NCI-H446 treated with DMSO at 0.1 percent for 48 hours (cell line): Measurements from ENCODE around the gene RNASE8.
A peak's percentile ranks its signal among the peaks of the same experiment; 100 is the strongest.

Source experiments
- DNase-seq: peaks from one replicate; lab custom pipeline; 2025; lab: John Stamatoyannopoulos, UW

Gene RNASE8

DNA sequence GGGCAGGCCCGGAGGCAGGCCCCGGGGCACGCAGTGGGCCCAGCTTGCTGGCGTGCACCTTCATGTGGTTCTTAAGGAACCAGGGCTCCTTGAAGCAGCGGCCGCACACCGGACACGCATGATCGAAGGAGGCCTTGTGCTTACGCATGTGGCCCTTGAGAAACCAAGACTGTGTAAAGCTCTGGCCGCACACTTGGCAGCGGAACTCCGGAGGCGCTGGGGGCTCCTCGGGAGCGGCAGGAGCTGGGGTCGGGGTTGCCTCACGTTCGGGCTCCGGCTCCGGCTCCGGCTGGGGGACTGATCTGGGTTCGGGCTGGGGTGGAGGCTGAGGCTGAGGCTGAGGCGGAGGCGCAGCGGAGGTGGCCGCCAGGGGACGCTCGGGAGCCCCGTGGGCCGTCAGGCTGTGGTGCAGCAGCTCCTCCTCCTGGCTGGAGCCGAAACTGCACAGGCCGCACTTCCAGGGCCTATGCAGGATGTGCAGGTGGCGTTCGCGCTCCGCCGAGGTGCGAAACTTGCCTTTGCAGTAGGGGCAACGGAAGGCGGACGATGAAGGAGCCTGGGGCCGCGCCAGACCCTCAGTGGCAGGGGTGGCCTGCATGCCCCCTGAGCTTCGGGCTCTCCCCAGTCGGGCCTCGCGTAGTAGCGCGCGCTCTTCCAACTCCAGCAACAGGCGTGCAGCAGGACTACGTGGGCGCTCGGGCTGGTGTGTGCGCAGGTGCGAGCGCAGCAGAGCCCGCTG lies 34.8 kb downstream of the RNASE8 start:
- no peak for DNase-seq

DNA sequence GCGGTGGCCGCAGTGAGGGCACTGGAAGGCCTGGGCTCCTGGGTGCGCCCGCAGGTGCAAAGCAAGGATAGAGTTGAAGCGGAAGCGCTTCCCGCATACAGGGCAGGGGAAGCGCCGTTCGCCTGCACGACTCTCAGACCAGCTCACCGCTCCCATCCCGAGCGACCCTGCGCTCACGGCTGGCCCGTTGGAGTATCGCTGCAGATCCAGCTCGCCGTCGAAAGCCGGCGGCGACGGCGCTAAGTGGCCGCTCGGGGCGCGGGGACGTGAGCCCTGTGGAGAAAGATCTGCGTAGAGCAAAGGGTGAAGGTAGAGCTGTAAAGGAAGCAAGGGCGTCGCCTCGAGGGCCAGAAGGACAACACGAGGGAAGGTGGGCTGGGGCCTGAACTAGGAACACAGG lies 35.4 kb downstream of the RNASE8 start:
- DNase-seq = no peak

DNA sequence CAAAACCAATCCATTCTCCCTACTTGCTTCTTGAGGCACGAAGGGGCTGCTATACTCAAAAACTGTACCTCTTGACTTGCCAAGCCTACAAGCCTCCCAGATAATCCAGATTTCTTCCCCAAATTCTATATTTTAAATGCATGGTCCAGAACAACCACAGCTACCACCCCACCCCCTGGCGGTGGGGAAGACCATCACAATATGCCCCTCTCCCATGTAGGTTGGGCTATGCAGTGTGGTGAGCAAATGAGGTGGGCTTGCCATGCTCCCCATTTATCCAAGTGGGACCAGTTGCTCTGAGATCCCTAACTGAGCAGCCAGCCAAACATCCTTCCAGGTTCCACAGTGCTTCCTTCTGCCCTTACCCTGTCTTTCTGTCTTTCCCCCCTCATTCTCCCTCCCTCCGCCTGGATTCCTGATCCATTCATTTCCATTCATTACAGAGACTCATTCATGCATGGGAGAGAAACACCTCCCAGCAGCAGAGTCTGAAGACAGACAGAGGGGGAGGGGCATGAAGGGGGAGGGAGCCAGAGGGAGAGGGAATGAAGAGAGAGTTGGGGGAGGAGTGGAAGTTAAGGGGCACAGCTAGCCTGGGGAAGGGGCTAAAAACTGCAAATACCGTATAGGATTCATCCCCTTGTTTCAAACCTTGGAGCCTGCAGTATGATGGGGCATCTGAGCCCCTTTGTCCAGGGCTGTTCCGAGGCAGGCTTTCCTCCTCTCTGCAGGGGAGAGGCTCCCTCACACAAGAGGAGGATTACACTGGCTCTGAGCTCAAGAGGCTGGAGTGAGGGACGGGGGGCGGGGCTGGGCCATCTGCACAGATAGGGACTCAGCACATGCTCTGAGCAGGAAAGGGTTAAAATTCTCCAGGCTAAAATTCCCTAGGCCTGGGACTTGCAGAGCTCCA lies 36.4 kb downstream of the RNASE8 start:
- peak; percentile 49 for DNase-seq

DNA sequence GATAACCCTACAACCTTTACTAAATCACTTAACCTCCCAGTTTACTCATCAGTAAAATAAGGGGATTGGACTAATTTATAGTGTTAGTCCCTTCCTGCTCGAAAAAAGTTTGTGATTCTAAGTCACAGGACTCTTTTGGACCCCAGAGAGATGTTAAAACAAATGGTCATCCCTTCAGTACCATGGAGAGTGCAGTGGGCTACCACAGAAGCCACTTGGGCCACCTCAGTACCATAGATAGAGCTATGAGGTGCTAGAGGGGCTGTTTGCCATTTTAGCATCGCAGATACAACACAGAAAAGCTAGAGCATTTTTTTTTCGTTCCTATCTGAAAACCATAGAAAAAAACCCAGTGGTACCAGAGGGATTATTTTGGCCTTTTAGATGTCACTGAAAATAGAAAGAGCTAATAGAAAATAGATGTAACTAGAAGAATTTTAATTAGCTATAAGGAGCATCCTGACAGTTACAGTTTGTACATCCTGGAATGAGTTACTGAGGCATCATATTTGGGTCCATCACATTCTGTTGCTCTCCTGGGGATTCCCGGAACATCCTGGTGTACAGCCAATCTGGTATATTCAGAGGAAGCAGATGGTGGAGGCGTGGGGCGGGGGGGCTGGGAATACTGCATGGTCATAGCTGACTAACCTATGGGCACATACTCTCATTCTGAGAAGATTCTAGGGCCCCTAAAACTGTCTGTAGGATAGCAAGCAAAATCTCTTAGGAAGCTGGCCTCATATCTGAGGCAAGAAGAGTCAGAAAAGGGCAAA lies 38.0 kb downstream of the RNASE8 start:
- peak; percentile 84 for DNase-seq

DNA sequence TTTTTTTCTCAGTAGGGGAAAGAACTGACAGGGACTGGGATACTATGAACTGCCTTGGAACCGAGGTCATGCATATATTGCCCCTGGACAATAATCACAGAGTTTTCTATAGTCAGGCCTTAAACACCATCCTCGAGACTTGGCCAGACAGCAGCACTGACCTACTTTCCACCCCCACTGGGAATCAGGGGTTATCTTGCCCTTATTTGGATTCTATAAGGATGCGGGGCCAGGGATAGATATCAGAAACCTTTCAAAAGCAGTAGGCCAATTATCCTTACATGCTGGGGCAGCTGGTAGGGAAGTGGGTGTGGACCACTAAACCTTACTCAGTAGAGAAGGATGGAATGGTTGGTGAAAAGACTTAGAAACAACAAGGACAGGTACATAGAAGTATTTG lies 38.8 kb downstream of the RNASE8 start:
- DNase-seq = no peak

DNA sequence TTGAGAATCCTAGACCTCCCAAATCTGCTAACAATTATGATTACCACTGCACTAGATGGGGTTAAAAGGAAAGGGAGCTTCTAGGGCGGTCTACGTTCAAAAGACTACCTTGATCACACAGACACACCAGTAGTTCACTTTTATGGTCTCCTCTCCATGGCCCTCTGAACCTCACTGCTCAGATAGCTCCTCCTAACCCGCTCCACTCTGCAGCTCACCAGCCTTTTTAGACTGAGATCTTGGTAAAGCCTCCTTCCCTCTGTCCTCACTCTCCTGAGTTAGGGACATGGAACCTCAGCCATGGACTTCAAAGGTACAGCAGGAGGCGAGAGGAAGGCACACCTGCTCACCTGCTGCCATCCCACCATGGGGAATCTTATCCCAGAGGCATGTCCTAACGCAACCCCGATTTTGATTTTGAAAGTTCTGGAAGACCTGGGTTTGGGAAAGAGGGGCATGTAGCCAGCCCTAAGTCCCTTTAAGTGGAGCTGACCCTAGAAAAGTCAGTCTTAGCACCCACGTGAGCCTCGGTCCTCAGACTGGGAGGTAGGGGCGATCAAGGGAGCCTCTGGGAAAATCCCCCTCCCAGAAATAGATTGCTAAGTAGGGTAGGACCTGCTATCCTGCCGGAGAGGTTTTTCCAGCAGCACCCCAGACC lies 39.5 kb downstream of the RNASE8 start:
- DNase-seq = no peak

DNA sequence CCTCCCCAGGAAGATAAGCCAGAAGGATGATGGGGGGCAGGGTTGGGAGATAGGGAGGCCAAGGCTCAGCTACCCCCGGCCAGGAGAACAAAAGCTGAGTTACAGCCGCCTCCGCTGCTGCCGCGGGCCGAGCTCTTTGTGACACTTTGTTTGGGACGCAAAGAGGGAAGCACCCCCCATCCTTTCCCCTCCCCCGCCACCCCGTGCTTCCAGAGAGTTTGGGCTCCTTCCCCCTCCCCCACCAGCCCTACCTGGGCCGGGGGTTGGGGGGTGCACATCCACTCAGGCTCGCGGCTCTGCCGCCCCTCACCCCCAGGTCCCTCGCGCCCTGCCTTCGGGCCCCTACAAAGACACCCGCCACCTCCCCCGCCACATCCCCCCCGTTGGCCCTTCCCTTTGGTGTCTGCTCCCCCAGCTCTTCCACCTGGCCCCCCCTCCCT lies 40.0 kb downstream of the RNASE8 start:
- DNase-seq = no peak

DNA sequence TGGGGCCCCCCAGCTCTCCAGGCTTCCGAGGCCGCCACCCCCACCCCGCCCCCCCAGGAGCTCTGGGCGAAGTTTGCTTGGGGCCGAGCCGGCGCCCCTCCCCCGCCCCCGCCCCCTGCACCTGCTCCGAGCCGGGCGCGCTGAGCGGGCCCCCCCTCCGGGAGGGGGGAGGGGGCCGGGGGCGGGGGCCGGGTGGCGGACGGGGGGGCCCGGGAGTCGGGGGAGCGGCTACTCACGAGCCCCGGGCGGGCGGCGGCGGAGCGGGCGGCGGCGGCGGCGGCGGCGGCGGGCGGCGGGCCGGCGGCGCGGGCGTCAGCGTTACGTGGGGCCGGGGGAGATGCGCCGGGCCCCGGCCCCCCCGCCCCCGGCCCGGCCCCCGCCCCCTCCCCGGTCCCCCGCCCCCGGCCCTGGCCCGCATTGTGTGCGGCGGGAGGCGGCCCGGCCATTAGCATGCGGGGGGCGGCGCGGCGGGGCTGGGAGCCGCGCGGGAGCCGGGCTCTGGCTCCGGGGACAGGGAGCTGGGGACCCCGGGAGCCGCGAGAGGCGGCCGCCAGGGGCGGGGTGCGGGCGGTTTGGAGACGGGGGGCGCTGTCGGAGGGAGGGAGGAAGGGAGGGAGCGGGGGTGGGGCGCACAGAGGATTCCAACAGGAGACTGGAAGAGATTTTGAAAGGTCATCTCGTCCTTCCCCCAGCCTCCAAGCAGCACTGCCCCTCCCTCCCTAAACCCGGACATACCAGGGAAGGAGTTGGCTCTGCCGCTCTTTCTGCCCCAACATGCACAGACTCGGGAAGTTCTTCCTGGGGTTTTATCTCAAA lies 40.7 kb downstream of the RNASE8 start, which contains the start of gene ZNF219:
Gene ZNF219, minus strand, starts transcription at position 580 of the 816 bp plus-strand sequence. CDS start 5,064 bp downstream, outside the sequence.
- peak; percentile 45 for DNase-seq

DNA sequence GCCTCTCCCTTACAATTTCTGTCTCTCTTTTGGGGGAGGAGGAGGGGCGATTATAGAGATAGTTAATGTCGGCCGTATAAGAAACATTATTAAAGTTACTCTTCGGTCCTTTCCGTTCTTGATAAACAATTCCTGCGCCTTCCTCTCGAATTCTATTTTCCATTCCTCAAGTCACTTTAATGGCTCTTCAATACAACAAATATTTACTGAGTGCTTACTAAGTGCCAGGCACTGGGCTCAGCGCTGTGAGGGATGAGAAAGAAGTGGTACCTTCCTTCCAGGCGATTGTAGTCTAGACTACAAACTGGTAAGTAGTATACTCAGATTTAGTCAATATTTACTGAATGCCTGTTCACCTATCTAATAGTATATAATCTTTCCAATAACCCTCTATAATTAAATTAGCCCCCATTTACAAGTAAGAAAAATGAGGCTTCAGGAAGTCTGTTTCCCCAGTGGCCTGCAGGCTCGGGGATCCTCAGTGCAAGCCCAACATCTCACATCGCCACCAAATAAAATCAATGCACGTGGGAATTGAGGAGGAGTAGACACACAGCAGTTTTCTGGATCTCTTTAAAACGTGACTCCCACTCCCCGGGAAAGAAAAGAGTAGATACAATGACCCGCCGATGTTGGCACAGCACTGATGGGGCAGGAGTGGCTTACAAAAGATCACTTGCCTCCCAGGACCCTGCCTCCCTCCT lies 41.4 kb downstream of the RNASE8 start:
- no peak for DNase-seq

DNA sequence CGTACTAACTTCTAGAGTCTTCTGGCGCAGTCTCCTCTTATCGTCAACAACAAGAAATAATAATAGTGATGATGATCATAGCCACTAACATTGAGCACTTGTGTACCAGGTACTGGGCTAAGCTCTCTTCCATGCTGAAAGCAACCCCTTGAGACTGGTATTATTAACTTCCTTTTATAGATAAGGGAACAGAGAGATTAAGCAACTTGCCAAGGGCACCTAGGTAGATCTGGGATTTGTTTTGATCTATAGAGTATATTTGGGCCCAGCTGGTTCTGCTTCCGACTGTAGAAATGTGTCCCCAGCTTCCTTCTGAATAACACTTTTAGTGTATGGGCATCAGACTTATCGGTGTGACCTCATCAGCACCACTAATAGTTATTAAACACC lies 42.0 kb downstream of the RNASE8 start:
- no peak for DNase-seq

DNA sequence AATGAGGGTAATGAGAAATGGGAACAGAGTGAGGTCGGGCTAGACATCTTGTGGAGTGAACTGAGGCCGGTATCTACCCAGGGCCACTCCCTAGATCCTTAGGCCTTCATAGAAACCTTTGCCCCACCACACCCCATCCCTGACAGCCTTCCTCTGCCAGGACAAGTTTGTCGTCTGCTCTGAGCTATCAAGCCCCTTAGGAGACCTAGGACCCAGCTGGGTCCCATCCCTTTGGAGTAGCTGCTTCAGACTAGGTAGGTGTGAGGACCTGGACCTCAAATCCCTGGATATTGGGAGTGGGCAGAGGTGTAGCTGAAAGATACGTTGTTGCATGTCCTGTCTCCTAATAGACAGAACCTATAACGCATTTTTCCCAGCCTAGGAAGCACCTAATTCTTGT lies 43.3 kb downstream of the RNASE8 start, which contains the start of gene TMEM253:
Gene TMEM253, plus strand, starts transcription at position 136 of the 400 bp plus-strand sequence. CDS start 278 bp downstream, outside the sequence.
- no peak for DNase-seq

DNA sequence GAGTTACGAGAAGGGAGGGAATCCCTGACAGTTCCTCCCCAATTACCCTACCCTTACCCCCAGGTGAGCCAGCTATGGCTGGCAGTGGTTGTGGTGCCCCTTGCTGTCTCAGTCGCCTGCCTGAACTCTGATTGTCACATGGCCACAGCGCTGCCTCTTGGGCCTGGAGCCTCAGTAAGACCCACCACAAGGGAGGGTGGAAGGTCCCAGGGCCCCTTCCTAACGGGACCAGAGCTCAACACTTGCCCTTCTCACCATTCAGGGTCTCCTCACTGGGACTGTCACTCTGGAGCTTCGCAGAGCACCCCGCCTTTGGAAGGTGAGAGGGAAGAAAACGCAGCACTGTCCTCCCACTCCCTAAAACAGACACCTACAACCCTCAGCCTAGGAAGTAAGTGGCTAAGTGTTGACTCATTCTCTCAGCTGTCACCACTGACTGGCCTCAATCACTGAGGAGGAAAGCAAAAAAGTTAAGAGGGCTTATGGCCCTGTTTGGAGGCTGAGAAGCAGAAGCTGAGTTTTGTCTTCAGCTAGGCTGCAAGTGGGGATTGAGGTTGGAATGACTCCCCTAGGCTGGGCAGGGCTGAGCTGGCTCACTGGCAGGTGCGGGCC lies 44.3 kb downstream of the RNASE8 start:
- DNase-seq = no peak

DNA sequence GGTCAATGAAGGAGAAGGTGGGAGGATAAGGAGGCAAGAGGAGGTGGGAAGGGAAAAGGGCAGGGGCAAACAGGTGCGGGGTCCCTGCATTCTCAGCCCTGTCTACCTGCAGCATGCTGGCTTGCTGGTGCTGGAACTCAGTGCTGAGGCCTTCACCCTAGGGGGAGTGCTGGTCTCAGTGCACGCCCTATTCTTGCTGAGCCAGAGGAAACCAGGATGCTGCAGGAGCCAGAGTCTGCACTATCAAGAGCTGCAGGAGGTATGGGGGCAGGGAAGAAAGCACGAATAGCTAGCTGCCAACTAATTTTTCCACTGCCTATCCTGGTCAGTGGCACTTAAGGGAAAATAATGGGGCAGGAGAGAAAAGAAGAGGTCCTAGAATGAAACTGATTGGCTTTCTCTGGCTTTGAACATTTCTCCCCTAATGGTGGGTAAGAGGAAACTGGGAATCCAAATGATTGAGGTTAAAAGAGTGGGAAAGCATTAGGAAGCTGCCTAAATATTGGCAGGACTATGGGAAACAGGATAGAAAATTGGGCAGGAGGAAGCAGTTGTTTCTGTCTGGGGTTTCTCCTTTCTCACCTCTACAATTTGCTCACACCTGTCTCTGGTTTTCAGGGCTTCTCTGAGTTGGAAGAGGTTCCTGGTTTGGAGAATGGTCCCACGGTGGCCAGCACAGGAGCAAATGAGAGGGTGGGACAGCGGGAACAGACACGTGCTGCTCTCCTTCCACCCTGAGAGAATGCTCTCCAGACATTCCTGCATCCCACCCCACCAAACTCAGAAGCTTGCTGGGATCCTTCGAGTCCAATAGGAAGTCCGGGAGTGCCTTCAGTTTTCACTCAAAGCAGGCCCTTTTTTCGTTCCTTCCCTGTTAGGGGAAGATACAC lies 45.1 kb downstream of the RNASE8 start:
- no peak for DNase-seq

DNA sequence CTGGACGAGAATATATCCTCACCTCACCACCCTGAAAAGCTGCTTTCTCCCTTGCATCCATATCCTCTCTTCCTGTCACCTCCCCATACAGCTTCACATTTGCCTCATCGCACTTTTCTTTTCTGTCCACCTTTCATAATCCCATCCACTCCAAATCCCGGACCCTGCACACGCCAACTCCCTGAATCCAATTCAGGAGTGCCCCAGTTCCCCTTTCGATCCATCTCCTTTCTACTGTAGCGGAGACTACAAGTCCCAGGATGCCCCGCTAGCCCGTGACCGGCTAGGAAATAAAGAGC lies 45.7 kb downstream of the RNASE8 start:
- no peak for DNase-seq

DNA sequence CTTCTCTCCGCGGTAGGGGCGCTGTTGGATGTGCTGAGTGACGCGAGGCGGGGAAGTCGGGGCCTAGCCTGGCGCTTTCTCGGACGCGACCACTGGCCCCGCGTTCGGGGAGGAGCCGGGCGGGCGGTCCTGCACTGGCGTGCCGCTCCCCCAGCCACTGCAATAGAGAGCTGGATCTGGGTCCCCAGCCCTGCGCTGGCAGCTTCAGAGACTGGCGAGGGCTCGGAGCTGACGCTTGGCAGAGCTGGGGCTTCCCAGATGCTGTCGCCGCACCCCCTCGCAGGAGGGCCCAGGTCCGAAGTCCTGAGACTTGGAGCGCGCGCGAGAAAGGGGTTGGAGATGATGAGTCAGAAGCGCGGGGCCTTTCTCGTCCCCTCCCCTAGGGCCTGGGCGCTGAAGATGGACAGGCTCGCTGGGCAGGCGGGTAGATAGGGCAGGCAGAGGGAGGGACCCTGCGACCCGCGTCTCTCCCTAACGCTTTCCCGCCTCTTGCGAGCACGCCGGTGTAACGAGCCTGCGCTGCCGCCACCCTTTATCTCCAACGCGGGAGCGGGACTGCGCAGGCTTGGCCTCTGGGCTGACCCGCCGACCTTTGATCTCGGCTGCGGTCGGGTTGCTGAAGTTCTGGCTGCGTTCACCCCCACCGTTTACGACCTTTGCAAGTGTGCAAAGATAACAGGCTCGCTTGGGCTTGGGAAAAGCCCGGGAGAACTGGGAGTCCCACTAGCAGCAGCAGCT lies 46.3 kb downstream of the RNASE8 start:
- peak; percentile 95 for DNase-seq

DNA sequence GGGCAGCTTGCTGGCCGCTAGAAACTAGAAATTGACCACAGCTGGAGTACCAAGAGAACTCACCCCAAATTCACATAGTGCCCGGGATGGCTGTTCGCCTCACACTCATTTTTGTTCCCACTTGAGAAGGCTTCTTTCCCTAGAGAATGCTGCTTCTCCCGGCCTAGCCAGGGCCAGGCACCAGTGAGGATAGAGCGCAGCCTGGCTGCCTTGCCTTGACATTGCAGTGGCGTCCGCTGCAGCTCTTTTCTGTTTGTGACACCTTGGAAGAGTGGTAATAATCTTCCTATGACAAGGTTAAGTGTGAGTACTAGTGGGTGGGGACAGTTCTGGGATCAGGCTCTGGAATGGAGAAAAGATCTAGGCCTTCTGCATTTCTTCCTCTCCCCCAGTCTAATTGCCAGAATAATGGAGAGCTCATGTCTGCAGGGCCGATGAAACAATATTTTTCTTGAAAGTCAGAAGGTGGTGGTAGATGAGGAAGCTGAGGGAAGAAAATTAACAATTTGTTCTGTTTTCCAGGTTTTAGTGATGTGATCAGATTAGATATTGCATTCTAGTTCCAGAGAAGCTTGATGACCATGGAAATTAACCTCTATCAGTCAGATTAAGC lies 46.9 kb downstream of the RNASE8 start:
- DNase-seq = peak; percentile 83

DNA sequence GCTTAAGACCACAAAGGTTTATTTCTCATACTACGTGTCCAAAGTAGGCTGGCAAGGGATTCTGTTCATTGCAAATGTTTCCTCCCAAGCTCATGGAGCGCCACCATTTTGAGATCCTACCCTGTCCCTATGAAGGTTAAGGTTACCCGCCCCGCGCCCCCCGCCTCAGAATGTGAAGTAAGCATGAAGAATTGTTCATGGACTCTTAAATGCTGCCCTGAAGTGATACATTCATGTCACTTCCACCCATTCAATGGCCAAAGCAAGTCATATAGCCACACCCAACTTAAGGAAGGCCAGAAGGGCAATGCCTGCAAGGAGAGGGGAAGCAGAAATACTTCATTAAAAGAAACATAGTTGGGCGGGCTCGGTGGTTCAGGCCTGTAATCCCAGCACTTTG lies 47.5 kb downstream of the RNASE8 start:
- DNase-seq = no peak

DNA sequence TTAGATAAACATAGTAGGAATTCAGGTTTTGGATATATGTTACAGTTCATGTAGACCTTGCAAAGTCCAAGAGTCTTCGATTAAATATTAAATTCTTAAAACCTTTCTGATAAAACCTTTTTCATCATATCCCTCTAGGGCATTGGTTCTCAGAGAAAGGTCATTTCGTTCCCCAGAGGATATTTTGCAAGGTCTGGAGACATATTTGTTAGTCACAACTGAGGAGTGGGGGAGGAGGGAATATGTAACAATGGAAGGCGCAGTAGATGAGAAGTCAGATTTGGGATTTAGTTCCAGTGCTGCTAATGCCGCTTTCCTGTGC lies 48.5 kb downstream of the RNASE8 start:
- DNase-seq = no peak
